ENCODE results near the gene TRO. TPM values are rescaled to one million over a fixed set of nuclear protein-coding genes. Genes with fewer than 3 reads are reported as not detected.

The TRO gene, protein sequence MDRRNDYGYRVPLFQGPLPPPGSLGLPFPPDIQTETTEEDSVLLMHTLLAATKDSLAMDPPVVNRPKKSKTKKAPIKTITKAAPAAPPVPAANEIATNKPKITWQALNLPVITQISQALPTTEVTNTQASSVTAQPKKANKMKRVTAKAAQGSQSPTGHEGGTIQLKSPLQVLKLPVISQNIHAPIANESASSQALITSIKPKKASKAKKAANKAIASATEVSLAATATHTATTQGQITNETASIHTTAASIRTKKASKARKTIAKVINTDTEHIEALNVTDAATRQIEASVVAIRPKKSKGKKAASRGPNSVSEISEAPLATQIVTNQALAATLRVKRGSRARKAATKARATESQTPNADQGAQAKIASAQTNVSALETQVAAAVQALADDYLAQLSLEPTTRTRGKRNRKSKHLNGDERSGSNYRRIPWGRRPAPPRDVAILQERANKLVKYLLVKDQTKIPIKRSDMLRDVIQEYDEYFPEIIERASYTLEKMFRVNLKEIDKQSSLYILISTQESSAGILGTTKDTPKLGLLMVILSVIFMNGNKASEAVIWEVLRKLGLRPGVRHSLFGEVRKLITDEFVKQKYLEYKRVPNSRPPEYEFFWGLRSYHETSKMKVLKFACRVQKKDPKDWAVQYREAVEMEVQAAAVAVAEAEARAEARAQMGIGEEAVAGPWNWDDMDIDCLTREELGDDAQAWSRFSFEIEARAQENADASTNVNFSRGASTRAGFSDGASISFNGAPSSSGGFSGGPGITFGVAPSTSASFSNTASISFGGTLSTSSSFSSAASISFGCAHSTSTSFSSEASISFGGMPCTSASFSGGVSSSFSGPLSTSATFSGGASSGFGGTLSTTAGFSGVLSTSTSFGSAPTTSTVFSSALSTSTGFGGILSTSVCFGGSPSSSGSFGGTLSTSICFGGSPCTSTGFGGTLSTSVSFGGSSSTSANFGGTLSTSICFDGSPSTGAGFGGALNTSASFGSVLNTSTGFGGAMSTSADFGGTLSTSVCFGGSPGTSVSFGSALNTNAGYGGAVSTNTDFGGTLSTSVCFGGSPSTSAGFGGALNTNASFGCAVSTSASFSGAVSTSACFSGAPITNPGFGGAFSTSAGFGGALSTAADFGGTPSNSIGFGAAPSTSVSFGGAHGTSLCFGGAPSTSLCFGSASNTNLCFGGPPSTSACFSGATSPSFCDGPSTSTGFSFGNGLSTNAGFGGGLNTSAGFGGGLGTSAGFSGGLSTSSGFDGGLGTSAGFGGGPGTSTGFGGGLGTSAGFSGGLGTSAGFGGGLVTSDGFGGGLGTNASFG (N-terminal part only)
- polyA plus RNA-seq, result 1 to 10 TPM; 2.3 to 4.8 (median 4.3) TPM

DNA sequence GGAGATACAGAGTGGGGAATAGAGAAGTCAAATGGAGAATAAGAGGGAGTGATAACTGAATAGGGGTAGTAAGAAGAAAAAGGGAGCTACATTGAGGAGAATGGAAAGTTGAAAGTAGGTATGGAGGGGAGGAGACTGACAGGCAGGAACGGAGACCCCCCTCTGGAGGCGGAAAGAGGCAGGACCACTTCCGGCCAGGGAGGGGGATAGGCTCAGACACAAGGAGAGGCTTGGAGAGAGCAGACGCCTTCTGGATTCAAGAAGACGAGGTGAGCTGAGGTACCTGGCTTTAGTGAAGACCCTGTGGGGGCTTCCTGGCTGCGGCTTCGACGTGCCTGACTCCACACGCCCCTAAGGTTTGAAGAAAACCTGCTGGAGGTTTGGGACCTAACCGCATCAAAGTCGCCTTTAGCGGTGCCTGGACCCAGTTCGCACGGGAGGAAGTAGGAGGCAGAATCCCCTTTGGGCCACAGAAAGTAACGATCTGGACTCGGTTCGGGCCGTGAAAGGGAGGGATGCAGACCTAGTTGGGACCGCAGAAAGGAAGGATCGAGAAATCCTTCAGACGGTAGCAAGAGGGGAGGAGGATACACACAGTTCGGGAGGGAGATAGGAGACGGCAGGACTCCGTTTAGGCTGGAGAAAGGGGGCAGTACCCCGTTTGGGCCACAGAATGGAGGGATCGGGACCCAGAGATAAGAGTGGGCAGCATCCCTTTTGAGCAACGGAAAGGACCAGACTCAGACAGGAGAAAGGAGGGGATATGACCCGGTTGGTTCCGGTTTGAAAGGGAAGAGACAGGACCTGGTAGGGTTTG, at the start of gene TRO:
Gene TRO, plus strand, starts transcription at position 215 of the 817 bp plus-strand sequence. CDS start 1,423 bp downstream, outside the sequence.
- H3K27ac ChIP-seq (ENCODE audit: low read depth, low read length), result no peak within 1 kb of the TSS
- 1 to 36% (median 1%) methylated on average over 25 to 29 of the region's 29 CpGs for WGBS, 3 donors

DNA sequence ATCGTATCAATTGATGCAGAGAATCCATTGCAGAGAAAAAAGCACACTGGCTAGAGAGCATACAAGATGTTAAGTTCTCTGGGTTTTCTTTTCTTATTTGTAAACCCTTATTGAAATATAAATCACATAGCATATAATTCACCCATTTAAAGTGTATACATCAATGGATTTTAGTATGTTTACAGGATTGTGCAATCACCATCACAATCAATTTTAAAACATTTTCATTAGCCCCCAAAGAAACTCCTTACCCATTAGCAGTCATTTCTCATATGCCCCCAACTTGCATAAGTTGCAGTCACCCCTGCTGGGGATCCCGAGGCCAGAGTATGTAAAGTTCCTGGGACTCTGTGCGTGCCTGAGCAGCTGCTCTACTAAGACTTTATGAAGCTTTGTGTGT, 34.9 kb upstream of the TRO start:
- H3K27ac ChIP-seq (ENCODE audit: low read depth, low read length), result no peak overlapping the region
- 50 to 79% (median 70%) methylated on average over 3 of the region's 3 CpGs for WGBS, 3 donors

DNA sequence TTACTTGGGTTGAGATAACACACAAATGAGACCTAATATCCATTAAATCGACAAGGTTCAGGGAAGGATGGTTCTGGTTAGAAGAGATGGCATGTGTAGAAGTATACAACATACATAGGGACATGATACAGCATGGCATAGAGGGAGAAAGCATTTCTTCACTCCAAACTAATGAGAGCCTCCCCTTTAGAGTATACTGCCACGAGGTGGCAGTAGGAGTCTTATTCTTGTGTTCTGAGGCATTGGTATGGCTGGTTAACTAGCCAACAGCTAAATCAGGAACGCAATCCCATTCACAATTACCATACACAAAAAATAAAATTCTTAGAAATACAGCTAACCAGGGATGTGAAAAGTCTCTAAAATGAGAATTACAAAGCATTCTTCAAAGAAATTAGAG, 29.1 kb upstream of the TRO start:
- 9 to 17% (median 15%) methylated on average over 3 of the region's 3 CpGs for WGBS, 3 donors
- H3K27ac ChIP-seq (ENCODE audit: low read depth, low read length), result no peak overlapping the region

DNA sequence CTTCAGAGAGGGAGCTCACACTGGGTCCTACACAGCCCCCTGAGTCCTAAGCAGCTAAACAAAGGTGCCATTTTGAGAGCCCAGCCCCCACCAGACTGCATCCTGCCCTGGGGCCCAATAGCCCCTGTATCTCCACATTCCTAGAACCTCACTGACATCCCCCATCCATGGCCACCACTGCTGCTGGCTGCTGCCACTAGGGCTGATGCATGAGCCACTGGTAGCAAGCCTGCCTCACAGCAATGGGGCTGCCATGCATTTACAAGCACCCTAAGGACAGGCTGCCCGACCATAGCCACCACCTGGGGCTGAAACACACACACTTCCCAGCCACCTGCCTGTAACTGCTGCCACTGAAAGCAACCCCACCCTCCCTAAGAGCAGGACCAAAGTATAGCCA, 26.5 kb upstream of the TRO start:
- WGBS, 3 donors, result 40 to 71% (median 44%) methylated on average over 1 of the region's 1 CpG

DNA sequence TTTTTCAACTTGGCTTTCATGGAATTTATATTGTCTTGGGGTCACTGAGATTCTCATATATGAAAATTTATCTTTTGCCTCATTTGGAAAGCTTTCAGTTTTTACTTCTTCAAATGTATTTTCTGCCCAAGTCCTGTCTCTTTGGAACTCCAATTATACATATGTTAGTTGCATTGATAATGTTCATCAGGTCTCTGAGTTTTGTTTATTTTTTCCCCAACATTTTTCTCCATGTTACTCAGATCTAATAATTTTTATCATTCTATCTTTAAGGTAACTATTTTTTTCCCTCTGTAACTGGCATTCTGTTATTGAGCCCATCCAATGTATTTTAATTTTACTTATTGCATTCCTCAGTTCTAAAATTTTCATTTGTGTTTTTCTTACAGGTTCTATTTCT, 10.7 kb upstream of the TRO start:
- no peak overlapping the region for H3K27ac ChIP-seq (ENCODE audit: low read depth, low read length)

More for the DNA sequence above, 26.5 kb upstream of the TRO start:
- H3K27ac ChIP-seq (ENCODE audit: low read depth, low read length), result no peak overlapping the region

DNA sequence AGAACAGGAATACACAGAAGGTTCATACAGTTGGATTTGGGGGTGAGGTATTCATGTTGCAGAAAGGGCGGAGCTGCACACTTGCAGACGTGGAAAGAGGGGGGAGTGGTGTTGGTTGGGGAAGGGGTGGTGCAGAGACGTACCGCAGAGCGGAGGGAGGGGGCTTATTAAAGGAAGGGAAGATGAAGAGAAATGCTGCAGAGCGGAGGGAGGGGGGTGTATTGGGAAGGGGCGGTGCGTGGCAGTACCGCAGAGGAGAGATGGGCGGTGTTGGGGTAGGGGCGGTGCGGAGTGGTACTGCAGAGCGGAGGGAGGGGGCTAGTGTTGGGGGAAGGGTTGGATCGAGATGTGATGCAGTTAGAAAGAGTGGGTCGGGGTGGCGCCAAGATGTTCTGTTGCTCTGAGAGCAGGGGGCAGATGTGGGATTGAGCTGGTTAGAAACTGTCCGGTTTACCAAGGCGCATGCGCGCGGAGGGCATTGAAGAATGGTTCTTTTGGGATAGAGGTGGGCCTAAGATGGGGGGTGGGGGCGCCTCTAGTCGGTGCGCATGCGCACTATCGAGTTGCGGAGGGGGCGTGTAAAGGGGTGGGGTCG, 900 bp downstream of the TRO start:
- WGBS, 3 donors, result 1 to 33% (median 1%) methylated on average over 23 to 29 of the region's 29 CpGs
- H3K27ac ChIP-seq (ENCODE audit: low read depth, low read length), result no peak overlapping the region

DNA sequence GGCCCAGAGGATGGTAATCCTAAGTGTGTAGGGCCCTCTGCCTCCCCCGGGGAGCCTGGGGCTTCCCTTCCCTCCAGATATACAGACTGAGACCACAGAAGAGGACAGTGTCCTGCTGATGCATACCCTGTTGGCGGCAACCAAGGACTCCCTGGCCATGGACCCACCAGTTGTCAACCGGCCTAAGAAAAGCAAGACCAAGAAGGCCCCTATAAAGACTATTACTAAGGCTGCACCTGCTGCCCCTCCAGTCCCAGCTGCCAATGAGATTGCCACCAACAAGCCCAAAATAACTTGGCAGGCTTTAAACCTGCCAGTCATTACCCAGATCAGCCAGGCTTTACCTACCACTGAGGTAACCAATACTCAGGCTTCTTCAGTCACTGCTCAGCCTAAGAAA, 1.9 kb downstream of the TRO start:
- 82 to 100% (median 92%) methylated on average over 1 to 3 of the region's 3 CpGs for WGBS, 3 donors
- H3K27ac ChIP-seq (ENCODE audit: low read depth, low read length), result no peak overlapping the region

DNA sequence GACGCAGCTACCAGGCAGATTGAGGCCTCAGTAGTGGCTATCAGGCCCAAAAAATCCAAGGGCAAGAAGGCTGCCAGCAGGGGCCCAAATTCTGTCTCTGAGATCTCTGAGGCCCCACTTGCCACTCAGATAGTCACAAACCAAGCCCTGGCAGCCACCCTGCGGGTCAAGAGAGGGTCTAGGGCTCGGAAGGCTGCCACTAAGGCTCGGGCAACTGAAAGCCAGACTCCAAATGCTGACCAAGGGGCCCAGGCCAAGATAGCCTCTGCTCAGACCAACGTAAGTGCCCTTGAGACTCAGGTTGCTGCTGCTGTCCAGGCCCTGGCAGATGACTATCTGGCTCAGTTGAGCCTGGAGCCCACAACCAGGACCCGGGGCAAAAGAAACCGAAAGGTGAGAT, 2.8 kb downstream of the TRO start:
- WGBS, 3 donors, result 83 to 96% (median 95%) methylated on average over 6 to 7 of the region's 7 CpGs
- H3K27ac ChIP-seq (ENCODE audit: low read depth, low read length), result no peak overlapping the region

DNA sequence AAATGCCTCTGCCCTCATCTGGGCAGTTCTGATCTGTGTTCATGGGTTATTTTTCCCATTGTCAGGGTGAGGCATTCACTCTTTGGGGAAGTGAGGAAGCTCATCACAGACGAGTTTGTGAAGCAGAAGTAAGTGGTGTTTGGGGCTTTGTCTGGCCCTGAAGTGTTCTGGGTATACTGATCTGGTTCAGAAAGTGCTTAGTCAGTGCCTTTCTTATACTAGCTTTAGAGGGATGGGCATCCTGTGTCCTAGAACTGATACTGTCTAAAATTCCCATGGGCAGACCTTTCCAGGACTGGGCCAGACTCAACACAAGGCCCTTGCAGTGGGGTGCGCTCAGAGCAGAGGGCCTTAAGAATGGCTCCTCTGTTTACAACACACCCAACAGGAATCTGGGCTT, 6.4 kb downstream of the TRO start:
- WGBS, 3 donors, result 59 to 82% (median 63%) methylated on average over 2 of the region's 2 CpGs

DNA sequence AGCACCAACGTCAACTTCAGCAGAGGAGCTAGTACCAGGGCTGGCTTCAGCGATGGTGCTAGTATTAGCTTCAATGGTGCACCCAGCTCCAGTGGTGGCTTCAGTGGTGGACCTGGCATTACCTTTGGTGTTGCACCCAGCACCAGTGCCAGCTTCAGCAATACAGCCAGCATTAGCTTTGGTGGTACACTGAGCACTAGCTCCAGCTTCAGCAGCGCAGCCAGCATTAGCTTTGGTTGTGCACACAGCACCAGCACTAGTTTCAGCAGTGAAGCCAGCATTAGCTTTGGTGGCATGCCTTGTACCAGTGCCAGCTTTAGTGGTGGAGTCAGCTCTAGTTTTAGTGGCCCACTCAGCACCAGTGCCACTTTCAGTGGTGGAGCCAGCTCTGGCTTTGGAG, 8.3 kb downstream of the TRO start:
- WGBS, 3 donors, result 93 to 100% (median 97%) methylated on average over 3 of the region's 3 CpGs
- no peak overlapping the region for H3K27ac ChIP-seq (ENCODE audit: low read depth, low read length)

More for the DNA sequence above, 6.4 kb downstream of the TRO start:
- no peak overlapping the region for H3K27ac ChIP-seq (ENCODE audit: low read depth, low read length)

DNA sequence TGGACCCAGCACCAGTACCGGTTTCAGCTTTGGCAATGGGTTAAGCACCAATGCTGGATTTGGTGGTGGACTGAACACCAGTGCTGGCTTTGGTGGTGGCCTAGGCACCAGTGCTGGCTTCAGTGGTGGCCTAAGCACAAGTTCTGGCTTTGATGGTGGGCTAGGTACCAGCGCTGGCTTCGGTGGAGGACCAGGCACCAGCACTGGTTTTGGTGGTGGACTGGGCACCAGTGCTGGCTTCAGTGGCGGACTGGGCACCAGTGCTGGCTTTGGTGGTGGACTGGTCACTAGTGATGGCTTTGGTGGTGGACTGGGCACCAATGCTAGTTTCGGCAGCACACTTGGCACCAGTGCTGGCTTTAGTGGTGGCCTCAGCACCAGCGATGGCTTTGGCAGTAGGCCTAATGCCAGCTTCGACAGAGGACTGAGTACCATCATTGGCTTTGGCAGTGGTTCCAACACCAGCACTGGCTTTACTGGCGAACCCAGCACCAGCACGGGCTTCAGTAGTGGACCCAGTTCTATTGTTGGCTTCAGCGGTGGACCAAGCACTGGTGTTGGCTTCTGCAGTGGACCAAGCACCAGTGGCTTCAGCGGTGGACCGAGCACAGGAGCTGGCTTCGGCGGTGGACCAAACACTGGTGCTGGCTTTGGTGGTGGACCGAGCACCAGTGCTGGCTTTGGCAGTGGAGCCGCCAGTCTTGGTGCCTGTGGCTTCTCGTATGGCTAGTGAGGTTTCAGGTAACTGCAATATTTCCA, 9.8 kb downstream of the TRO start:
- no peak overlapping the region for H3K27ac ChIP-seq (ENCODE audit: low read depth, low read length)
- WGBS, 3 donors, result 87 to 96% (median 91%) methylated on average over 15 to 17 of the region's 17 CpGs

DNA sequence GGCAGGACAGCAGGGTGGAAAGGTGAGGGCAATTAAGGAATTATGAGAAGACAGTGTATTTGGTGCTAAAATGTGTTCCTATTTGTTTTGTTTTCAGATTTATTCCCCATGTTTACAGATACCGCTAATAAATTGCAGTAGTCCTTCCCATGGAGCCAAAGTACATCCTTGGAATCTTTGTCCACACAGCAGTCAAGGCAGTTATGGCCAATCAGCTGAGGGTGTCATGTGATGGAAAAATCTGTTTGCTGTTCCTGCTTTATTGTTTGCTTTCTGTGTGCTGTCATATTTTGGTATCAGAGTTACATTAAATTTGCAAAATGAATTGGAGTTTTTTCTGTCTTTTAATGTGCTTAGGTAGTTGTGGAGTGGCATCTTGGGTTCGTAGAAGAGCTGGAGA, 10.5 kb downstream of the TRO start:
- H3K27ac ChIP-seq (ENCODE audit: low read depth, low read length), result no peak overlapping the region
- WGBS, 3 donors, result 59 to 94% (median 82%) methylated on average over 2 of the region's 2 CpGs

DNA sequence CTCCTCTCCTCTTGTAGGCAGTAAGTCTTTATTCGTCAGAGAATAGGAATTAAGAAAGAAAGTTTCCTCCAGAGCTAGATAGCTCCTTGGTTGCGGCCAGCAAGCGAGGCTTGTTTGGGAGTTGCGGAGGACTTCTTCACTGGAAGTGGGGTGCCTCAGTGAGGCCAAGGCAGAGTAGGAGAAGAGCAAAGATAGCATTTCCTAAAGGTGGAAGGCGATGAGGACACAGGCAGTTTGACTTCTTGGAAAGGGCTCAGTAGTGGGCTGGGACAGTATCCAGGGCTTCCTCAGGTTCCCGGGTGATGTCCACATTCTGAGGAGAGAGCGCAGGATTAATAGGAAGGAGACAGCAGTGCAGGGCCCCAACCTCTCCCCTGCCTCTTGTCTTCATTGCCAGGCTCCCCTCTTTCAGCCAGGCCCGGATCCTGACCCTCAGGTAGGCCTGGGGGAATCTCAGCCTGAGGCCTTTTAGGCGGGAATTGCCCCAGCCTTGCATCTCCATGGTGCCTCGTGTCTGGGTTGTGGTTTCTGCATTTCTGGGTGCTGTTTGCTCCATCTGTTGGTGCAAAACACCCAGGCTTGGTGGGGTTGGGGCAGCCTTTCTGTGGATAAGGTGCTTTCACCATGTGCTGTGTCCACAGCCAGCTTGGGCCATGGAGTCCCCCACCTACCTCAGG, 12.7 kb downstream of the TRO start:
- H3K27ac ChIP-seq (ENCODE audit: low read depth, low read length), result no peak overlapping the region
- WGBS, 3 donors, result 77 to 94% (median 92%) methylated on average over 8 to 10 of the region's 10 CpGs

DNA sequence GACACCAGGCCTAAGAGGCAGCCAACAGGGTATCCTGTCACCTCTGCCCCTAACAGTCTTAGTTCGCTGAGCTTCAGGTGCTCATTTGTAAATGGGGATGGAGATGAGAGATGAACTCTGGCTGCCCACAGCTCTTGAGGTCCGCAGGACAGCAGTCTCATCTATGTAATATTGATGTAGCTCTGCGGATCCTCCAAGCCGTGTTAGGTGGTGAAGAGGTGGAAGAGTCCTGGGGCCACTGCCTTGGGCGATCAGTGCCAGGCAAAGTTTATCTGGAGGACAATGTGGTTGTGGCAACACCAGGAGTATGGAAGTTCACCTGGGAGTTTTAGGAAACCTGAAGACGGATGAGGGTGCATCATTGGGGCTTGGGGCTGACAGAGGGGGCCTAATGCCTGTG, 13.4 kb downstream of the TRO start:
- no peak overlapping the region for H3K27ac ChIP-seq (ENCODE audit: low read depth, low read length)
- WGBS, 3 donors, result 63 to 92% (median 74%) methylated on average over 6 of the region's 6 CpGs

DNA sequence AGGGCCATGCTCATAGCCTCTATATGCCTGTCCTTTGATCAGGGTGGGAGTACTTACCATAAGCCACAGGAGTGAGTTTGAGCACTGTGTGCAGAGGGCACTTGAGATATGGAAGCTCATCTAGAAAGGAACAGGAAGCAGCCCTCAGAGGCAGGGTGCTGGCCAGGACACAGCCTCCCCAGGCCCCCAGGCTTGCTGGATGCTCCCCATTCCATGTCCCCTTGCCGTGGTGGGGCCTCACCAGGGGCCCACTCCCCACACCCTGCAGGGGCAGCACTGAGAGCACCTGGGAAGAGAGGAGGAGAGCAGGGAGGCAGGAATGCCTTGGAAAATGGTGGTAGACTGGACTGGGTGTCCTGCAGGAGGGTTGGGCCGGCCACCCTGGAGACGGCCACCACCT, 14.3 kb downstream of the TRO start:
- 71 to 88% (median 87%) methylated on average over 1 to 3 of the region's 3 CpGs for WGBS, 3 donors
- H3K27ac ChIP-seq (ENCODE audit: low read depth, low read length), result no peak overlapping the region

DNA sequence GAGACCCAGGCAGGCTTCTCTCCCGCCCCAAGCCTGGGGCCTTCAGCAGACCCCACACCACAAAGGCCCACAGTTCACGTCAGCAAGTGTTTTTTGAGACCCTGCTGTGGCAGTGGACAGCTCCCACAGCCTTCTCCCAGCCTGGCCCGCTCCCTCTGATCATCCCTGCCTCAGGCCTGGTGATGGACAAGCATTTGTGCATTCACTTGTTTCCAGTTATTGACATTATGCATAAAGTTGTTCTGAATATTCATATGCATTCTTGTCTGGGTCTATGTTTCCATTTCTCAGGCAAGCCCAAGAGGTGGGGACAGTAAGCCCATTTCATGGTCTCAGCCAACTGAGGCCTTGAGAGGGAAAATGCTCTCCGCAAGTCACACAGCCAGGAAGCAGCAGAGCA, 14.7 kb downstream of the TRO start:
- 80 to 93% (median 92%) methylated on average over 3 to 4 of the region's 4 CpGs for WGBS, 3 donors

More for the DNA sequence above, 14.7 kb downstream of the TRO start:
- H3K27ac ChIP-seq (ENCODE audit: low read depth, low read length), result no peak overlapping the region

Data from adipose tissue (tissue), 3 donors.